ENCODE data around the gene APOLD1.
"Not testable (repeated sequence)": the region's sequence is repeated elsewhere in the genome, so short reads cannot be mapped to it uniquely, and the experiment has no call there.

APOLD1 gene

GRCh38 chr12:12786706-12787601 is 1.5 kb downstream of the APOLD1 start:
- DNase-seq = peak; percentile 82 to 84

GRCh38 chr12:12788131-12788530 is 2.7 kb downstream of the APOLD1 start:
- DNase-seq = no peak

DNA sequence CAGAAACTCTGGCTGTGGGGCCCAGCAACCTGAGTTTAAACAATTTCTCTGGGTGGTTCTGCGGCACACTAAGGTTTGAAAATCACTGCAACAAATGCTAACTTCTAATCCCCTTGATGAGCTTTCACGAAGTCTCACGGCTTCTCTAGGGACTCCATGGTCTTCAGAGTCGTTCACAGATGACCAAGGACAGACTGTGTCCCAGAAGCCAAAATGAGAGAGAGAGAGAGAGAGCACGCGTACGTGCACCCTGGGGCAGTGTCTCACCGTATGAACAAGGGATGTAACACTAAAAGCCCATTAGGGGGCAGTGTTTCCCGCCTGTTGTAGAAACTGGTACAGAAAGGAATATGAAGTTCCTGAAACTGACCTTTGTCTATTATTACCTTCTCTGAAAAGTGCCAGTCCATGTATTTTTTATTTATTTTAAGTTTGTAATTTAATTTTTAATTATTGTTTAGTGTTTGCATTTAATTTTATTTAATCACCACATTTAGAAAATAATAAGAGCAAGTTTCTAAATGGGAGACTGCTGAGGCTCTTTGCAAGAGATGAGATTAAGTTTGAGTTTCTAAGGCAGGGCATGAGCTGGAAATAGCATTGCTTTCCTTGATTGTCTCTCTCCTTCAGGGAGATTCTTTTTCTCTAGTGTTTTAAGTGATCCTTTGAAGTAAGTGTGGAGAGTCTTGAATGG is 3.4 kb downstream of the APOLD1 start:
- DNase-seq = peak; percentile 74 to 76

GRCh38 chr12:12790956-12791355 is 5.5 kb downstream of the APOLD1 start:
- no peak for DNase-seq

DNA sequence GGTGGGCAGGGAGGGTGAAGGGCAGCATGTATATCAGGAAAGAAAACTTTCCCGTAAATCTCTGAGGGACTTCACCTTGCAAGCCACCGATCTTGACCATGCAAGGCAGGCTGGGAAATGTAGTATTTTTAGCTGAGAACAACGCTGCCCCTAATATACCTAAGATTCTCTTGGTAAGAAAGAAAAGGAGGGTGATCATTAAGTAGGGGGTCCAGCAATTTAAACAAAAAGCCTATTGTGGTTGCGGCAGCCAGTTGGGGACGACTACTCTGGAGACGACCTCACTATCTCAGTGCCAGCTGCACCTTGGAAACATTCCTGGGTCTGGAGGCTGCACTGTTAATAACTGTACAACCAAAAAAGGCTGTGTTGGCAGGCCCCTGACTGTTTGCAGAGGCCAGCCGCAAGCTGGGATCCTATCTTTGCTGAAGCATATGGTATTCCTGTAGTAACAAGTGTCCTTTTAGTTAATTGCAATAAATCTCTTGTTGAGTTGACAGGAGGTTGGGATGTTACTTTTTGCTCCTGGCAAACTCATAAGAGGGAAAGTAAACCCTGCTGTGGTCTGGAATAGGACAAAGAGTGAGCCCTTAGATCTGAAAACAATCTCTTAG is 6.4 kb downstream of the APOLD1 start:
- no peak for DNase-seq

DNA sequence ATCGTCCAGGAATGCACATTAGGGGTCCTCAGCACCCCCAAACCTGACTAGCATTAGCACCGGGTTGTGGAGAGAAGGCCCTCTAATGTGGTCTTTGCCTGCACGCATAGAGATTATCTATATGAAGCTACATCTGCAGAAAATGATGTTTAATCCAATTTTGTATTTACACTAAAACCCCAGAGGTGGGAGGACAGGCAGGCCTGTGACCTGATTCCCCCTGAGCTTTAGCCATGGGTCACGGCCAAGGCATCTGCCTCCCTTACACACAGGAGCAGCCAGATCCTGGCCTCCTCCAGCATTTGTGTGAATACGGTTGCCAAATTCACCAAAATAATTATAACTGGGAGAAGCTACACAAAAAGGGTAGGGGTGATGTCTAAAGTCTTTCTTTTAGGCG is 7.0 kb downstream of the APOLD1 start:
- no peak for DNase-seq

- DNase-seq = no peak
Observed at GRCh38 chr12:12794686-12795085, 9.2 kb downstream of the APOLD1 start.

DNA sequence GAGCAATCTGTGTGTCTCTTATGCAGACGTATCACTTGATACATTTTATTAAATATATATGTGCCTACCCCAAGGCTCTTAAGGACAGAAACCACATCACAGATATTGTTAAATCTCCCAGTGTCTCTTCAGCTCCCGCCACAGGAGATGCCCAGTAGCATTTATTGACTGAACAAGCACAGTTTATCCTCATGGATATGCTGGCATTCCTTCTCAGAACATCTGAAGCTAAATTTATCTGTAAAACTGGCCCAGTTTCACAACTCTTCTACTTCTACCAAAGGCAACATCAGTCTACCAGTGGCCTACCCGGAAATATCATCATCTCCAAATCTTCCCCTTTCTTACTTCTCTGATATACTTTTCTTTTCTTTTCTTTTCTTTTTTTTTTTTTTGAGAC is 10.7 kb downstream of the APOLD1 start:
- no peak for DNase-seq

- DNase-seq = no peak
Observed at GRCh38 chr12:12796928-12797793, 11.7 kb downstream of the APOLD1 start.

DNA sequence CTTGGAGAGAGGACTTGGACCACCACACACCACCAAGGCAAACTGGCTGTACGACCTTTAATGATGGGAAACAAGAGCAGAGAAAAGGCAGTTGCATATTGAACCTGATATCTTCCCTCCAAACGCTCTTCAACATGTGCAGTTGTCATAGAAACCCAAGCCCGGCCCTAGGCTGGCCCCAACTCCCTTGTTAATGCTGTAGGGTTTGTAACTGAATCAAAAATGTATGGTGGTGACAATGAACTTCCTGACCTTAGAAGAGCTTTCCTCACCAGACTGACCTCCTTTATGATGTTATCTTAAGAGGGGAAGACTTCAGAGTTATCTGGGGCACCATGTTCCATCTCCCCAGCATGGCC is 12.3 kb downstream of the APOLD1 start:
- DNase-seq = no peak

DNA sequence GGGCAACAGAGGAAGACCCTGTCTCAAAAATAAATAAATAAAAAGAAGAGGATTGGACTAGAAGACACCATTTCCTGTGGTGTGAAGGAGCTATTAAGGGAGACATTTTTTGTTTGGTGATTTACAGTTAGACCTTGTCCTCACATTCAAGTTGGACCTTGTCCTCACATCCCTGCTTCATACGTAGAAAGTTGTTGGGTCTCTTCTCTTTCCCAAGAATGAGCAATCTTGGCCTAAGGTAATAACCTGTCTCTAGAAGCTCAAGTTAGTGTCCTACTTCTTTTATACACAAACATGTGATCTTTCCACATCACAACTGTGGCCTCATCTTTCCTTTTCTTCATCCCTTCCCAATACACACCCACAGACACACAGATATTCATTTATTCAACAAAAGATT is 13.0 kb downstream of the APOLD1 start:
- no peak for DNase-seq

DNA sequence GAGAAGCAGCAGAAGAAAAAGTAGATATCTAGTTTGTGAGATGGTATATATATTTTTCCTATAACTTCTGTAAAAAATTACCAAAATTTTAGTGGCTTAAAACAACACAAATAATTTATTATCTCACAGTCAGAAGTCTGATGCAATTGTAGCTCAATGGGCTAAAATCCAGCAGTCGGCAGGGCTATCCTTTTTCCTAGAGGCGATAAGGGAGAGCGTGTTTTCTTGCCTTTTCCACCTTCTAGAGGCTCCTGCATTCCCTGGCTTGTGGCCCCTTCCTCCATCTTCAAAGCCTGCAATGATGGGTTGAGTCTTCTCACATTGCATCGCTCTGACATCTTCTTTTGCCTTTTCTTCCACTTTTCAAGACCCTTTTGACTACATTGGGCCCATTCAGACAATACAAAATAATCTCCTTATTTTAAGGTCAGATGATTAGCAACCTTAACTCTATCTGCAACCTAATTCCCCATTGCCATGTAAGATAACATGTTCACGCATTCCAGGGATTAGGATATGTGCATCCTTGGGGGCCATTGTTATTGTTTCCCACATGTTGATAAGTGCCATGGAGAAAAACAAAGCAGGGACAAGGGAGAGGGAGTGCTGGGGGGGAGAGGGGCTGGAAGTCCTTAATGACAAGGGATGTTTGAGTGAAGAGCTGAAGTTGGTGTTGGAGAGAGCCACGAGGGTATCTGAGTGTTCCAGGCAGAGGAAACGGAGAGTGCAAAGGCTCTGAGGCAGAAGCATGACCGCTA is 13.9 kb downstream of the APOLD1 start:
- no peak for DNase-seq

GRCh38 chr12:12800406-12801180 is 15.1 kb downstream of the APOLD1 start:
- DNase-seq = no peak

- DNase-seq = not testable (repeated sequence)
Observed at GRCh38 chr12:12801656-12802055, 16.2 kb downstream of the APOLD1 start.

DNA sequence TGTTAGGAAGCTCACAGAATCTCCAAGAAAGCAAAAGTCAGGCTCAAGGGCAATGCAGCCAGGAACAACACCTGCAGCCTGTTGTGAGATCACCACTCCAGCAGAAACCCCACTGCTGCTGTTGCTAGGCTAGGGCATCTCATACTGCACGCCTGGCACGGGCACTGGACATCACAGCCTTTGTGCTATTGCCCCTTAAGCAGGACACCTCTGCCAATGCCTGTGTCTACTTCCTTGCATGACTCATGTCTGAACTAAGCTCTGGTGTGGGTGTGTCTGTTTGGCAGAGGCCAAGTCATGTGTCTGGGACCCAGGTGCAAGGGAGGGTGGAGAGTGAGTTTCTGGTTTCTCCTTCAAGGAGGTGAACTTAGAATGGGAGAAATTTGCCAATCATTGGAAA is 17.7 kb downstream of the APOLD1 start:
- DNase-seq = peak; percentile 25 to 44

DNA sequence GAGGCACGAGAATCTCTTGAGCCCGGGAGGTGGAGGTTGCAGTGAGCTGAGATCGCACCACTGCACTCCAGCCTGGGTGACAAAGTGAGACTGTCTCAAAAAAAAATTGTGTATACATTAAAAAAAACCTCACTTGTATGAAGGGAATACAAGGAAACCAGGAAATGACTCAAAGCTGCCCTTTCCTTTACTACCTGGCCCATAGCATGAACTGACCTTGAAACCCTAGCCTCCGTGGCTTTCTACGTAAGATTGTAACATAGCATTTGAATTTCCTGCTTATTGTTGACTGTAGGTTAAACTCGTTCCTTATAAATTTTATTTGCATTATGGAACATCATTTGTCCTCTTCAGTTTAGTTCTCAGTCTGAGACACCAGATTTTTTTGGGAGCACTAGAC is 18.6 kb downstream of the APOLD1 start:
- DNase-seq = no peak

GRCh38 chr12:12804432-12804886 is 19.0 kb downstream of the APOLD1 start:
- no peak for DNase-seq

DNA sequence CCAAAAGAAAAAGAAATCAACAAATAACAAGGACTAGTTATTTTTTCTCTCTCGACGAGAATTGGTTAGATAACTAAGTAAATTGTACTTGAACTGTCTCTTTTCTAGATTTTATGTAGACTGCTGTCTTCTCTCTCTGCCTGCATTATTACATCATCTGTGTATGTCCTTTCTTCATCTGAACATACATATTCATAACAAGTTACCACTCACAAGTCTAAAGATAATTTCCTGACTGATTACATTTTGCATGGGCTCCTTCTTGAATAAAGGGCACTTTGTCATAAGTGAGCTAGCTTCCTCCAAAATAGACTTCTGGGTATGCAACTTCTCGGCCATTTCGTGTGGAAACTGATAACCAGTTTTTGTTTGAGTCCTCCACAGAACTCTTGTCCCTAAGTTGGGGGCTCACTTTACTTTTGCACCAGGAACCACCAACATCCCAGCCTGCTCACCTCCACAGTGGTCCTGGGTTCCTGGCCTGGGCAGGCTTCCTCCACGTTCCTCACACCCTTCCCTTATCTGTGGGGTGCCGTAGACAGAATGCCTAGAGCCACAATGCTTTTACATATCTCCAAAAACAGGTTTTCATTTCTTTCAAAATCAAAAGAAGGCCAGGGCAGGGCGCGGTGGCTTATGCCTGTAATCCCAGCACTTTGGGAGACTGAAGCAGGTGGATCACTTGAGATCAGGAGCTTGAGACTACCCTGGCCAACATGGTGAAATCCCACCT is 21.5 kb downstream of the APOLD1 start:
- no peak for DNase-seq

DNA sequence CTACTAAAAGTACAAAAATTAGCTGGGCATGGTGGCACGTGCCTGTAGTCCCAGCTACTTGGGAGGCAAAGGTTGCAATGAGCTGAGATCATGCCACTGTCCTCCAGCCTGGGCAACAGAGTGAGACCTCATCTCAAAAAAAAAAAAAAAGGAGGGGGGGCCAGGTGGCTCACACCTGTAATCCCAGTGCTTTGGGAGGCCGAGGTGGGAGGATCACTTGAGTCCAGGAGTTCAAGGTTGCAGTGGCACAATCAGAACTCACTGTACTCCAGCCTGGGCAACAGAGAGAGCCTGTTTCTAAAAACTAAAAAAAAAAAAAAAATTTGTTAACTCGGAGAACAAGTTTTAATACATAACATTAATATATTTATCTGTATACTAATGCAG is 22.1 kb downstream of the APOLD1 start:
- DNase-seq = not testable (repeated sequence)

- DNase-seq = peak; percentile 76 to 82
Observed at GRCh38 chr12:12807970-12808702, 22.7 kb downstream of the APOLD1 start.

Data from CD4-positive, alpha-beta T cell treated with Interleukin-1 beta for 1 hour (primary cell).